GM19467 (cell line): ENCODE data around the gene CASTOR1.

Experiments
- ATAC-seq: cut with Tn5 transposase; IDR thresholded peaks from one replicate; pipeline ENCODE4 v1.9.1; 2021; ENCODE audit warnings: mild to moderate bottlenecking, moderate library complexity; ENCODE audit not compliant: unreplicated experiment

The CASTOR1 gene

GRCh38 chr22:30266445-30267381 lies 22.6 kb downstream of the CASTOR1 start, which contains the start of gene OSM:
Gene OSM, minus strand, starts transcription at chr22:30266851. Its CDS starts 52 bp downstream, at chr22:30266799.
- peak; percentile 9 for ATAC-seq

GRCh38 chr22:30265823-30266444 lies 23.4 kb downstream of the CASTOR1 start:
- ATAC-seq = peak; percentile 44

GRCh38 chr22:30265131-30265720 lies 24.1 kb downstream of the CASTOR1 start:
- ATAC-seq = no peak

GRCh38 chr22:30263883-30264282 lies 25.4 kb downstream of the CASTOR1 start:
- no peak for ATAC-seq

- ATAC-seq = no peak
Observed at GRCh38 chr22:30262917-30263741, 26.2 kb downstream of the CASTOR1 start.

GRCh38 chr22:30262112-30262511 lies 27.2 kb downstream of the CASTOR1 start:
- ATAC-seq = no peak

- ATAC-seq = no peak
Observed at GRCh38 chr22:30261134-30261533, 28.2 kb downstream of the CASTOR1 start.

GRCh38 chr22:30260682-30261081 lies 28.6 kb downstream of the CASTOR1 start:
- ATAC-seq = no peak

- ATAC-seq = no peak
Observed at GRCh38 chr22:30260276-30260675, 29.0 kb downstream of the CASTOR1 start.

GRCh38 chr22:30254314-30254713 lies 35.0 kb downstream of the CASTOR1 start:
- ATAC-seq = no peak

- no peak for ATAC-seq
Observed at GRCh38 chr22:30253205-30253852, 36.0 kb downstream of the CASTOR1 start.

GRCh38 chr22:30252411-30253204 lies 36.7 kb downstream of the CASTOR1 start:
- ATAC-seq = no peak

GRCh38 chr22:30251711-30252110 lies 37.6 kb downstream of the CASTOR1 start:
- no peak for ATAC-seq

GRCh38 chr22:30250661-30251267 lies 38.5 kb downstream of the CASTOR1 start:
- ATAC-seq = no peak

- ATAC-seq = no peak
Observed at GRCh38 chr22:30250039-30250565, 39.2 kb downstream of the CASTOR1 start.

- no peak for ATAC-seq
Observed at GRCh38 chr22:30249049-30250038, 40.0 kb downstream of the CASTOR1 start.

- no peak for ATAC-seq
Observed at GRCh38 chr22:30248484-30248883, 40.8 kb downstream of the CASTOR1 start.

GRCh38 chr22:30247974-30248373 lies 41.3 kb downstream of the CASTOR1 start:
- ATAC-seq = no peak
